H1 (cell line): ENCODE results near the gene PTF1A. TPM values are rescaled to one million over a fixed set of nuclear protein-coding genes. Genes with fewer than 3 reads are reported as not detected.

Experiments used
- CBX8 ChIP-seq: fragments of 300-800, 300-1000 bp; sonication (generic); IDR thresholded peaks from 2 replicates; pipeline ENCODE4 v1.7.1; 2016; ENCODE audit warnings: low read depth, low read length, borderline replicate concordance
- EZH2 ChIP-seq: fragments of 200-600 bp; sonication (generic); IDR thresholded peaks from 2 replicates; pipeline ENCODE4 v1.7.1; 2012; ENCODE audit warnings: low read depth, mild to moderate bottlenecking, moderate library complexity, low read length, inconsistent platforms; ENCODE audit not compliant: severe bottlenecking
- RNF2 ChIP-seq: fragments of 200-900, 300-1000 bp; sonication (generic); IDR thresholded peaks from 2 replicates; pipeline ENCODE4 v1.7.1; 2016; ENCODE audit warnings: borderline replicate concordance, low read depth, mild to moderate bottlenecking, antibody characterized with exemption, low read length; ENCODE audit not compliant: poor library complexity, severe bottlenecking; ENCODE audit errors: missing control alignments
- SP2 ChIP-seq: IDR thresholded peaks from 2 replicates; pipeline ENCODE4 v1.6.1; 2012; ENCODE audit warnings: mild to moderate bottlenecking, low read length, inconsistent platforms
- SUZ12 ChIP-seq: fragments of 200-600 bp; sonication (generic); IDR thresholded peaks from 2 replicates; pipeline ENCODE4 v1.6.1; 2012; ENCODE audit warnings: mild to moderate bottlenecking, inconsistent platforms, low read length, moderate library complexity, mixed read lengths
- polyA plus RNA-seq, 7 experiments: library from polyadenylated mRNA; depleted of rRNA in 3 of 7; stranded (reverse) in 5 of 7; unstranded in 2 of 7; fragments of >200 nt in 5 of 7; fragments of 200-250 nt in 2 of 7; gene quantifications; 1 replicate in 5 of 7; 2 replicates in 1 of 7; 4 replicates in 1 of 7; pipeline versions ENCODE4 v1.2.1 to v1.2.3, GENCODE V29; 2011 to 2013; ENCODE audit warnings: missing spikeins in 2 of 7, mixed read lengths in 2 of 7
- total RNA-seq: library from RNA; stranded (reverse); fragmentation: NEBNext Ultra II Directional; extraction: Animal tissue kit (Norgen Biotek cat#: 25700); gene quantifications from 2 replicates; pipeline ENCODE4 v1.2.1, GENCODE V29; 2021
- TF ChIP-seq, protein P1 (sequence below): fragments of 300-600 bp; sonication (generic); IDR thresholded peaks from 2 replicates; pipeline ENCODE4 v1.7.1; 2012; ENCODE audit warnings: low read length, moderate library complexity, mild to moderate bottlenecking, inconsistent platforms; ENCODE audit not compliant: insufficient replicate concordance

PTF1A gene
- total and polyA plus RNA-seq, 2 of the 8 experiments (the other 6 are each of a cell fraction or from before 2014, with no cell fraction given) = not detected

DNA sequence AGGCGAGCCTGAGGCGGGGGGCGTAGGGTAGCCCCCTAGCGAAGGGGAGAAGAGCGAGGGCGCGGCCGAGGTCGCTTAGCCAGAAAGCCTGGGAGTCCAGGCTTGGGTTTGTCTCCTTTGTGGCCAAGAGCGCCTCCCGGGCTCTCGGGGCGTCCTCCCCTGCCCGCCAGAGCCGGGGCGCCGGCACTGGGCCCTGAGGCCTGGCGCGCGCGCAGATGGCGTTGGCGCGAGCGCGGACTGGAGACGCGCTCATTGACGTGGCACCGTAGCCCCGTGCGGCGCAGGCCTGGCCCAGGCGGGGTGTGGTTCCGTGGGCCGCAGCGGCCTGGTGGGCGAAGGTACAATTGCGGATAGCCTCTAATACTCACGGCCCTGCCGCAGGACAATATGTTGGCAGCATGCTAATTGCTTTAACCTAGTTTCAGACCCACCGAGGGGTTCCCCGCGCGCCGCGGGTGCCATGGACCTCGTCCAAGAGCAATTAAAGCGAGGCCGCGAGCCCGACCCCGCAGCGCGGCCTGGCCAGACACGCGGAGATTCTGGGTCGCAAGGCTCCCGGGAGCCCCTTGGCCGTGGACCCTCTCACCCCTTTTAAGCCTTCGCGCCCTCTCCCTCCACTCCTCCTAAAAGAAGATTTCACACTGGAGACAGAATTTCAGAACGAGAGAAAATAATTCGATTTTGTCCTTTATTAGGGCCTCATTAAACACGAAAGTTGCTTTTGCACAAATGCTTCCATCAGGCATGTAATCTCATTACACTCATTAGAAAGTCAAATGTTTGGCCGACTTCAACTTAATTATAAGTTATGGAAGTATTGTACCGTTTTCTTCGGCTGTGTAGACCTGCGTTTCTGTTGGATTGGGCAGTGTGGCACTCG, 3.1 kb downstream of the PTF1A start (continued):
- TF ChIP-seq, protein P1, sequence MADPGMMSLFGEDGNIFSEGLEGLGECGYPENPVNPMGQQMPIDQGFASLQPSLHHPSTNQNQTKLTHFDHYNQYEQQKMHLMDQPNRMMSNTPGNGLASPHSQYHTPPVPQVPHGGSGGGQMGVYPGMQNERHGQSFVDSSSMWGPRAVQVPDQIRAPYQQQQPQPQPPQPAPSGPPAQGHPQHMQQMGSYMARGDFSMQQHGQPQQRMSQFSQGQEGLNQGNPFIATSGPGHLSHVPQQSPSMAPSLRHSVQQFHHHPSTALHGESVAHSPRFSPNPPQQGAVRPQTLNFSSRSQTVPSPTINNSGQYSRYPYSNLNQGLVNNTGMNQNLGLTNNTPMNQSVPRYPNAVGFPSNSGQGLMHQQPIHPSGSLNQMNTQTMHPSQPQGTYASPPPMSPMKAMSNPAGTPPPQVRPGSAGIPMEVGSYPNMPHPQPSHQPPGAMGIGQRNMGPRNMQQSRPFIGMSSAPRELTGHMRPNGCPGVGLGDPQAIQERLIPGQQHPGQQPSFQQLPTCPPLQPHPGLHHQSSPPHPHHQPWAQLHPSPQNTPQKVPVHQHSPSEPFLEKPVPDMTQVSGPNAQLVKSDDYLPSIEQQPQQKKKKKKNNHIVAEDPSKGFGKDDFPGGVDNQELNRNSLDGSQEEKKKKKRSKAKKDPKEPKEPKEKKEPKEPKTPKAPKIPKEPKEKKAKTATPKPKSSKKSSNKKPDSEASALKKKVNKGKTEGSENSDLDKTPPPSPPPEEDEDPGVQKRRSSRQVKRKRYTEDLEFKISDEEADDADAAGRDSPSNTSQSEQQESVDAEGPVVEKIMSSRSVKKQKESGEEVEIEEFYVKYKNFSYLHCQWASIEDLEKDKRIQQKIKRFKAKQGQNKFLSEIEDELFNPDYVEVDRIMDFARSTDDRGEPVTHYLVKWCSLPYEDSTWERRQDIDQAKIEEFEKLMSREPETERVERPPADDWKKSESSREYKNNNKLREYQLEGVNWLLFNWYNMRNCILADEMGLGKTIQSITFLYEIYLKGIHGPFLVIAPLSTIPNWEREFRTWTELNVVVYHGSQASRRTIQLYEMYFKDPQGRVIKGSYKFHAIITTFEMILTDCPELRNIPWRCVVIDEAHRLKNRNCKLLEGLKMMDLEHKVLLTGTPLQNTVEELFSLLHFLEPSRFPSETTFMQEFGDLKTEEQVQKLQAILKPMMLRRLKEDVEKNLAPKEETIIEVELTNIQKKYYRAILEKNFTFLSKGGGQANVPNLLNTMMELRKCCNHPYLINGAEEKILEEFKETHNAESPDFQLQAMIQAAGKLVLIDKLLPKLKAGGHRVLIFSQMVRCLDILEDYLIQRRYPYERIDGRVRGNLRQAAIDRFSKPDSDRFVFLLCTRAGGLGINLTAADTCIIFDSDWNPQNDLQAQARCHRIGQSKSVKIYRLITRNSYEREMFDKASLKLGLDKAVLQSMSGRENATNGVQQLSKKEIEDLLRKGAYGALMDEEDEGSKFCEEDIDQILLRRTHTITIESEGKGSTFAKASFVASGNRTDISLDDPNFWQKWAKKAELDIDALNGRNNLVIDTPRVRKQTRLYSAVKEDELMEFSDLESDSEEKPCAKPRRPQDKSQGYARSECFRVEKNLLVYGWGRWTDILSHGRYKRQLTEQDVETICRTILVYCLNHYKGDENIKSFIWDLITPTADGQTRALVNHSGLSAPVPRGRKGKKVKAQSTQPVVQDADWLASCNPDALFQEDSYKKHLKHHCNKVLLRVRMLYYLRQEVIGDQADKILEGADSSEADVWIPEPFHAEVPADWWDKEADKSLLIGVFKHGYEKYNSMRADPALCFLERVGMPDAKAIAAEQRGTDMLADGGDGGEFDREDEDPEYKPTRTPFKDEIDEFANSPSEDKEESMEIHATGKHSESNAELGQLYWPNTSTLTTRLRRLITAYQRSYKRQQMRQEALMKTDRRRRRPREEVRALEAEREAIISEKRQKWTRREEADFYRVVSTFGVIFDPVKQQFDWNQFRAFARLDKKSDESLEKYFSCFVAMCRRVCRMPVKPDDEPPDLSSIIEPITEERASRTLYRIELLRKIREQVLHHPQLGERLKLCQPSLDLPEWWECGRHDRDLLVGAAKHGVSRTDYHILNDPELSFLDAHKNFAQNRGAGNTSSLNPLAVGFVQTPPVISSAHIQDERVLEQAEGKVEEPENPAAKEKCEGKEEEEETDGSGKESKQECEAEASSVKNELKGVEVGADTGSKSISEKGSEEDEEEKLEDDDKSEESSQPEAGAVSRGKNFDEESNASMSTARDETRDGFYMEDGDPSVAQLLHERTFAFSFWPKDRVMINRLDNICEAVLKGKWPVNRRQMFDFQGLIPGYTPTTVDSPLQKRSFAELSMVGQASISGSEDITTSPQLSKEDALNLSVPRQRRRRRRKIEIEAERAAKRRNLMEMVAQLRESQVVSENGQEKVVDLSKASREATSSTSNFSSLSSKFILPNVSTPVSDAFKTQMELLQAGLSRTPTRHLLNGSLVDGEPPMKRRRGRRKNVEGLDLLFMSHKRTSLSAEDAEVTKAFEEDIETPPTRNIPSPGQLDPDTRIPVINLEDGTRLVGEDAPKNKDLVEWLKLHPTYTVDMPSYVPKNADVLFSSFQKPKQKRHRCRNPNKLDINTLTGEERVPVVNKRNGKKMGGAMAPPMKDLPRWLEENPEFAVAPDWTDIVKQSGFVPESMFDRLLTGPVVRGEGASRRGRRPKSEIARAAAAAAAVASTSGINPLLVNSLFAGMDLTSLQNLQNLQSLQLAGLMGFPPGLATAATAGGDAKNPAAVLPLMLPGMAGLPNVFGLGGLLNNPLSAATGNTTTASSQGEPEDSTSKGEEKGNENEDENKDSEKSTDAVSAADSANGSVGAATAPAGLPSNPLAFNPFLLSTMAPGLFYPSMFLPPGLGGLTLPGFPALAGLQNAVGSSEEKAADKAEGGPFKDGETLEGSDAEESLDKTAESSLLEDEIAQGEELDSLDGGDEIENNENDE = no peak
- no peak for TF ChIP-seq SP2
- peak; percentile 79 for TF ChIP-seq RNF2
- peak; percentile 100 for TF ChIP-seq SUZ12
- peak; percentile 100 for TF ChIP-seq EZH2
- TF ChIP-seq CBX8 = peak; percentile 51; the same call in 1 of the 2 replicates
